BJ (cell line): ENCODE measurements around the gene PDHX. TPM values are rescaled to one million over a fixed set of nuclear protein-coding genes. Genes with fewer than 3 reads are reported as not detected.

Source experiments
- CTCF ChIA-PET: fragments of 350-600 bp; formaldehyde crosslinking; extraction: SDS; loops from one replicate; lab custom pipeline; 2021; ENCODE audit warnings: antibody characterized with exemption, inconsistent platforms; lab: Yijun Ruan, JAX
- POLR2A ChIA-PET: fragments of 300-600 bp; sonication (Branson Sonifier 250); formaldehyde crosslinking; extraction: SDS; loops from one replicate; lab custom pipeline; 2021; ENCODE audit warnings: antibody characterized with exemption; lab: Charles Lee
- DNase-seq: peaks from one replicate; pipeline ENCODE4 v3.0.0-alpha.2; 2011; ENCODE audit warnings: low read depth
- H3K27me3 ChIP-seq: 2 replicates; pipeline ENCODE4 v1.6.0; 2011; ENCODE audit warnings: low read length; ENCODE audit not compliant: control insufficient read depth, insufficient read depth
- H3K36me3 ChIP-seq: 2 replicates; pipeline ENCODE4 v1.5.1; 2011; ENCODE audit warnings: low read length; ENCODE audit not compliant: control insufficient read depth, insufficient read depth
- H3K4me3 ChIP-seq: 2 replicates; pipeline ENCODE4 v1.5.1; 2011; ENCODE audit warnings: low read depth, mild to moderate bottlenecking, control low read depth, low read length
- polyA plus RNA-seq: library from polyadenylated mRNA; depleted of rRNA; stranded (reverse); fragments of >200 nt; gene quantifications from 2 replicates; pipeline ENCODE4 v1.2.3, GENCODE V29; 2011
- TF ChIP-seq, protein P1 (sequence below): IDR thresholded peaks from 2 replicates; pipeline ENCODE4 v1.5.1; 2011; ENCODE audit warnings: low read depth, mild to moderate bottlenecking, control low read depth, inconsistent platforms, low read length, moderate library complexity; ENCODE audit not compliant: insufficient read depth

PDHX gene
- polyA plus RNA-seq, 1 experiment = 21.7 TPM

DNA sequence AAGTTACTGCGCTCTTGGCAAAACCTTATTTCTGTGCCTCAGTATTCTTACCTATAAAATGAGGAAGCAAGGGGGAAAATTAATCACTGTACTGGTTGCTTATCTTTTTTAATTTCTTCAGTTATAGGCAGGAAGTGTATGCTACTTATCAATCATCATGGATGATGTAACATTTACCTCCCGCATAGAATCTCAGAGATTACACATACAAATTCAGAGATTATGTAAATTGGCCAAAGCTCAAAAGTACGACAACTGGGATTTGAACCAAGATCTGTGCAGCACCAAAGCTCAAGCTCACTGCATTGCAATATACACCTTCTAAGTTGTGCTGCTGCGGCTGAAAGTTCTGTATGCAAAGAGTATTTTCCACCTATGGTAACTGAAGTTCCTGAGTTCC lies 83.0 kb downstream of the PDHX start:
- H3K27me3 ChIP-seq = no peaks in the 10 kb centered on the region
- ChIA-PET POLR2A (no interaction called here), CTCF (interaction anchor here (0.7 to 3.0 kb wide), 6 partner anchors 12 to 393 kb away, joined by 3 to 16 read pairs (median 4); no protein-coding TSS in a partner anchor)
- DNase-seq = no peak
- TF ChIP-seq, protein P1, sequence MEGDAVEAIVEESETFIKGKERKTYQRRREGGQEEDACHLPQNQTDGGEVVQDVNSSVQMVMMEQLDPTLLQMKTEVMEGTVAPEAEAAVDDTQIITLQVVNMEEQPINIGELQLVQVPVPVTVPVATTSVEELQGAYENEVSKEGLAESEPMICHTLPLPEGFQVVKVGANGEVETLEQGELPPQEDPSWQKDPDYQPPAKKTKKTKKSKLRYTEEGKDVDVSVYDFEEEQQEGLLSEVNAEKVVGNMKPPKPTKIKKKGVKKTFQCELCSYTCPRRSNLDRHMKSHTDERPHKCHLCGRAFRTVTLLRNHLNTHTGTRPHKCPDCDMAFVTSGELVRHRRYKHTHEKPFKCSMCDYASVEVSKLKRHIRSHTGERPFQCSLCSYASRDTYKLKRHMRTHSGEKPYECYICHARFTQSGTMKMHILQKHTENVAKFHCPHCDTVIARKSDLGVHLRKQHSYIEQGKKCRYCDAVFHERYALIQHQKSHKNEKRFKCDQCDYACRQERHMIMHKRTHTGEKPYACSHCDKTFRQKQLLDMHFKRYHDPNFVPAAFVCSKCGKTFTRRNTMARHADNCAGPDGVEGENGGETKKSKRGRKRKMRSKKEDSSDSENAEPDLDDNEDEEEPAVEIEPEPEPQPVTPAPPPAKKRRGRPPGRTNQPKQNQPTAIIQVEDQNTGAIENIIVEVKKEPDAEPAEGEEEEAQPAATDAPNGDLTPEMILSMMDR = no peak
- H3K36me3 ChIP-seq = no peaks in the 10 kb centered on the region
- H3K4me3 ChIP-seq = no peak overlapping the region

DNA sequence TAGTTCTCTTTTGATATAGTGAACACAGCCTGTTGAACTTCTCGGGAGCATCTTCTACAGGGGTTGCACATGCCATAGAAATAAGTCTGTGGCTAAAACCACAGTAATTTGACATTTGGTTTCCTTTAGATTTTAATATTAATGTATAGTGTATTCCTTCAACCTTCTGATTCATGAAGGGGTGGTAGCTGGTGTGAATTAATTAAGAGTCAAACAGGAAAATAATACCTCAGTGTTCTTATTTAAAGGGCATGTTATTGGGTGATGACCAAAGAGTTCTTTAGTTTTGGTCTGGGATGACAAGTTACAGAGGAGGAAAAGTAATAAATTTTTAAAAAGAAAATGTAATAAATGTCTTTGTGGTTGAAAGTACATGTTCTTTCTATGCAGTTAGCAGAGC lies 86.8 kb downstream of the PDHX start:
- POLR2A ChIA-PET = no interaction called here
- TF ChIP-seq, protein P1 = no peak
- H3K4me3 ChIP-seq = no peak overlapping the region
- CTCF ChIA-PET = no interaction called here
- H3K27me3 ChIP-seq = no peaks in the 10 kb centered on the region
- no peak for DNase-seq
- H3K36me3 ChIP-seq = no peaks in the 10 kb centered on the region

DNA sequence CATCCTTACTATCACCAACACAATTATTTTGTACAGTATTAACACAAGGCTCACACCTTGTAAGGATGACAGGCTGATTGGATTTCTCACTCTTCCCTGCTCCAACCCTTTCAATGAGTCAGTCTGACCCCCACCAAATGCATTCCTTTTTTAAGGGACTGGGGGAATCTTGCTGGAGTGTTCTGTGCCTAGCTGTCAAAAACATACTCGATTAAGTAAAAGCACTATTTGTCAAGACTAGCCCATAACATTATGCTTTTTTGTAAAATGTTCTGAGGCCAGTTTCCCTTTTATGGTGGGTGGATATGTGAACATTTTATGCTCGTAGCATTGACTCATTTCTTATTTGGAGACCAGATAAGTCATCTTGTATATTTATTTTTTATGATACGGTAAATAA lies 87.2 kb downstream of the PDHX start:
- ChIA-PET POLR2A (no interaction called here), CTCF (no interaction called here)
- H3K27me3 ChIP-seq = no peaks in the 10 kb centered on the region
- no peak overlapping the region for H3K4me3 ChIP-seq
- TF ChIP-seq, protein P1 = no peak
- H3K36me3 ChIP-seq = no peaks in the 10 kb centered on the region
- DNase-seq = no peak

DNA sequence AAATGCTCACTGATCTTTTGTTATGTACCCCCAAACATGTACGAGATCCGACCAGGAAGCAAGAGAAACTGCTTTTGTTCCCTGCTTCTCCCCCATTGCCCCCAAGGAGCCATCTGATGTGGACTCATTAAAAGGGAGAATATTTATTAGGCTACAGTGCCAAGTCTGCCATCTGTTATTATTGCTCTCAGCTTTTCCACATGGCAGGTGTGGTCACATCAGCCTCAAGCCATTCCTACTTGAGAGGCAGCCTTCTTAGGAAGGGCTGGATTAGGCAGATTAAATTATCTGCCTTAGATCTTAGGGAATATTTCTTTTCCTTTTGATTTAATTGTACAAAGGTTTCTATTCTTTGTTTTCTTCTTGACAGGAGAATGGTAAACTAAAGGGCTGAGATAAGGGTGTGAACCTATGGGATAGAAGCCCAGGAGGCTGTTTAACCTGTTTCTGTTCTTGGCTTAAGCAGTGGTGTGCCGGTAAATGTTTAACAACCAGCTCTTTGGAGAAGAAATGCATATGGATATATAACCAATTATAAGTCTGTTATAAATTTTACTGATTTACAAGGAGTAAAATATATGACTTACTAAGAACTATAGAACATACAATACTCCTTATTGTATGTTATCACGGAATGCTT lies 88.8 kb downstream of the PDHX start:
- Histone ChIP-seq H3K27me3 (no peaks in the 10 kb centered on the region), H3K36me3 (no peaks in the 10 kb centered on the region), H3K4me3 (no peak overlapping the region)
- TF ChIP-seq, protein P1 = no peak
- ChIA-PET CTCF (no interaction called here), POLR2A (no interaction called here)
- no peak for DNase-seq

DNA sequence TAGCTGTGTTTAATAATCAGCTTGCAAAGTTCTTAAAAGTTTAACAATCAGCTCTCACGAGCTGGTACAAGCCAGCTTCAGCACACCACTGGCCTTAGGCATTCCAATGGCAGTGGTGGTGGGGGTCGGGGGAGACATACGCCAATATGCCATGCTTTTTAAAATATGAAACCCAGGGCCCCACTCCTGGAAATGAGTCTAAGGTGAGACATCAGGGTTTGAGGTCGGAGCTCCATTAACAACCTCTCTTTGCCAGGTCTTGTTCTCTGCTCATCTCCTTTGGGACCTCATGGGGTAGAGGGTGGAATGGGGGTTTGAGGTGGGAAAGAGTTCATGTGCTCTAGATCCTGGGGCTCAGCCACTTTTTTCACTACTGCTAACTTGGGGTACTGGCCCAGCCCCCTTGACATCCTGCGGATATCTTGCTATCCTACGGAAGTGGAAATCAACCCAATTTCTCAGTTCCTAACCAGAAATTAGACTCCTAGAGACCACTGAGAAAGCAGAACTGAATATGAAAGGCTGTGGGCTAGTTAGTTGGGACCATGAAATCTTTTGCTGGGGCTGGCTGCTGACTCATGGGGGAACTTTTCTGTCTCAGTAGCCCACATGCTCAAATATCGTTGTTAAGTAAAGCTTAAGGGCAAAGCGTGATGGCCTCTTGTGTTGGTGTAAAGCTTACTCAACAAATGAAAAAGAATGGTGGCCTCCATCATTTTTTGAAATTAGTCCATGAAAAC lies 90.1 kb downstream of the PDHX start:
- Histone ChIP-seq H3K36me3 (no peaks in the 10 kb centered on the region), H3K4me3 (no peak overlapping the region), H3K27me3 (no peaks in the 10 kb centered on the region)
- ChIA-PET POLR2A (no interaction called here), CTCF (interaction anchor here (1.1 kb wide), 1 partner anchor 385 kb away, joined by 3 read pairs; no protein-coding TSS in a partner anchor)
- TF ChIP-seq, protein P1 = no peak
- DNase-seq = no peak
